Kidney tubule cell (primary cell): ENCODE results near the gene MT2A.

Experiments used
- DNase-seq: peaks from one replicate; pipeline ENCODE4 v3.0.0-alpha.2; 2018; ENCODE audit warnings: low spot score

Gene MT2A

GRCh38 chr16:56639045-56639444 is 30.7 kb downstream of the MT2A start:
- DNase-seq, result no peak

DNA sequence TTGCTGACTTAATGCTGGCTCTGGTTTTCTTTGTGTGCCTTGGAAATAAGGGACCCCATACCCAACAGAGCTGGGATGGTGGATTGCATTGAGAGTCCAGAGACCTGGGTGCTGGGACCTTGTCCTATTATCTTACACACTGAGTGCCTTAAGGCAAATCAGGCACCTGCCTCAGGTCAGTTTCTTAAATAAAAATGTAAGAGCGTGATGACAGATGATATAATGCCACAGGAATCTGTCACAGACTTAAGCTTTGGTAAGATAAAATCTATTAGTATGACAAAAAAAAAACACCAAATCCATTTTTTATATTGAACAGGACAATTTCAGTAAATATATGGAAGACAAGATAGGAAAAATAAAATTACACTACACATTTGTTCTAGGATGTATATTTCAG is 31.7 kb downstream of the MT2A start:
- DNase-seq, result no peak

DNA sequence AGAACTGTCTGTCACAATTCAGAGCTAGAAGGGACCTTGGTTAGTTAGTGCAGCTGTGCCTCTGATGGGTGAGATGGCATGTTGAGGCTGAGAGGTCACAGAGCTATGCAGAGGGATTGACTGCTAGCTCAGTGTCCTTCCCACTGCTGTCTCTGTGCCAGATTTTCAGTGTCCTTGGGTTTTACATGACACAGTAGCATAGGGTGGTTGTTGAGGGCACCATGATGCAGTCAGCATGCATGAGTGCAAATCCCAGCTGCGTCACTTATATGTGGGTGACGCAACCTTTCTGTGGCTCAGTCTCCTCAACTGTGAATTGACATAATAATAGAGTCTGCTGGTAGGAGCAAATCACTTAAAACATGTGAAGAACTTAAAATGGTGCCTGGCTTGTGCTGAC is 32.8 kb downstream of the MT2A start:
- DNase-seq, result no peak

GRCh38 chr16:56643080-56643778 is 34.8 kb downstream of the MT2A start:
- DNase-seq, result peak; percentile 83

DNA sequence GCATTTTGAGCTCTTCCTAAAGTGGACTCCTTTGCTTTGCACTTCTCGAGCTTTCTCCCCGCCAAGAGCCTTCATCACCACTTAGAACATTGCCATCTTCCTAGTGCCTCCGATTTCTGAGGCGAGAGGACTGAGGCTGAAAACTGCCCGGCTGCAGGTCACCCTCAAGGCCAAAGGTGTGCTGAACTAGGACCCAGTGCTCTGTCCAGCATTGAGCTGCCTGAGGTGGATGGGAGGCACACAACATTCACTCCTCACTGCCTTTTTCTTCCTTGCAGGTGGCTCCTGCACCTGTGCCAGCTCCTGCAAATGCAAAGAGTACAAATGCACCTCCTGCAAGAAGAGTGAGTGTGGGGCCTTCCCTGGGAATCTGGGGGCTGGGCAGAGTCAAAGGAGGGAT is 35.4 kb downstream of the MT2A start:
- no peak for DNase-seq

- no peak for DNase-seq
Measured at GRCh38 chr16:56645311-56645710, 36.9 kb downstream of the MT2A start.

GRCh38 chr16:56645838-56646237 is 37.5 kb downstream of the MT2A start:
- DNase-seq, result no peak

GRCh38 chr16:56647641-56648431 is 39.5 kb downstream of the MT2A start:
- no peak for DNase-seq

- no peak for DNase-seq
Measured at GRCh38 chr16:56649271-56649670, 40.9 kb downstream of the MT2A start.

GRCh38 chr16:56649820-56650219 is 41.4 kb downstream of the MT2A start:
- no peak for DNase-seq

DNA sequence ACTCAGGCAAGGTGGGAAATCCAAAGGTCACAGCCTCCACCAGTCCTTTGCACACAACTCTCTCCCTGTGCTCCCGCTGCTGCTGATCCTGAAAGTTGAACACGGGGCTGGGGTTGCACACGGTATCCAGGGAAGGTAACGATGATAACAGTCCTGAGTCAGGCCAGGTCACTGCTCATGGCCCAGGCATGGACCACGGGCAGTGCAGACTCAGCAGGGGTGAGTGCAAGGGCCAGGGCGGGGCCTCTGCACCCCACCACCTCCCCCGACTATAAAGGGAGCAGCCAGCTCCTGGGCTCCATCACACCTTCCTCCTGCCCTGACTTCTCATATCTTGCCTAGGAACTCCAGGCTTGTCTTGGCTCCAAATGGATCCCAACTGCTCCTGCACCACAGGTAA is 43.2 kb downstream of the MT2A start, which contains the start of gene MT1B:
Gene MT1B, plus strand, starts transcription at position 301 of the 400 bp plus-strand sequence. Its CDS starts 68 bp downstream, at position 369.
- DNase-seq, result no peak

DNA sequence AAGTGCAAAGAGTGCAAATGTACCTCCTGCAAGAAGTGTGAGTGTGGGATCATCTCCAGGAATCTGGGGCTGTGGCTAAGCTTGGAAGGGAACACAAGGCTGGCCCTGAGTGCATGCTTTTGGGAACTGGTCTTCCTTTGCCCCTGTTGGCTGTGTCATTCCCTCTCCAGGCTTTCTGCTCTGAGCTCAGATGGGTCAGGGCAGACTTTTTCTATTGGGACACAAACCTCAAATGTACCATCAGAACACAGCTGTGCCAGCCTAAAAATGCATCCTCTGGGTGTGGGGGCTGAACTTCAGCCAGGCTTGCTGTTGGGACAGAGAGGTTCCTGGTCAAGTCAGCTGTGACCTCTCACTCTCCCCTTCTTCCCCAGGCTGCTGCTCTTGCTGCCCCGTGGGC is 44.2 kb downstream of the MT2A start:
- no peak for DNase-seq

GRCh38 chr16:56653218-56653617 is 44.8 kb downstream of the MT2A start:
- no peak for DNase-seq

DNA sequence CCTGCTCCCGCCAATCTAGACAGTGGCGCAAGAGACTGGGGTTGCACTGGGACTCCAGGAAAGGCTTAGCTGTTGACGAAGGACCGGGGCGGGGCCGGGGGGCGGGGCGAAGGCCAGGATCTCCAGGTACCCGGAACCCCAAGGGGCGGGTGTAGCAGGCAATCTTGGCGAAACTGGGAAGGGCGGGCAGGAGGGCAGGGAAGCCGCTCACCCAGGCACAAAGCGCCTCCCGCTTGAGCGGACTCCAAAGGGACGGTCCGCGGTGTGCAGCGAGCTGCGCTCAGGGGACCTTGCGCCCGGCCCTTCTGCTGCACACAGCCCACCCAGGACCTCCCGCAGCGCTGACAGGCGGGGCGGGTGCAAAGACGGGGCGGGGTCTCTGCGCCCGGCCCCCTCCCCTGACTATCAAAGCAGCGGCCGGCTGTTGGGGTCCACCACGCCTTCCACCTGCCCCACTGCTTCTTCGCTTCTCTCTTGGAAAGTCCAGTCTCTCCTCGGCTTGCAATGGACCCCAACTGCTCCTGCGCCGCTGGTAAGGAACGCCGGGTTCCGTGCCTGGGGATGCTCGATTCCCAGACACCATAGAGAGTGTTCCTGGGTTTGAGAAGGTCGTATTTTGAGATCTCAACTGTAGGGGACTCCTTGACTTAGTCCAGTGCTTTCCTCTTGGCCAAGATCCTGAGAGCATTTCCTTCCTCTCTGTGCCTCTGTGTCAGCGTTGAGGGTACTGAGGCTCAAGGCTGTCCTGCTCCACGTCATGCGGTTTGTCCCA is 49.4 kb downstream of the MT2A start, which contains the start of gene MT1F:
Gene MT1F, plus strand, starts transcription at position 405 of the 772 bp plus-strand sequence. Its CDS starts 100 bp downstream, at position 505.
- DNase-seq, result peak; percentile 89

GRCh38 chr16:56658327-56658875 is 50.0 kb downstream of the MT2A start:
- no peak for DNase-seq
